HepG2 (cell line): ENCODE data around the gene COX6A2. TPM values are rescaled to one million over a fixed set of nuclear protein-coding genes. Genes with fewer than 3 reads are reported as not detected.

Source experiments
- ARNT2 ChIP-seq: sonication (generic); formaldehyde crosslinking; IDR thresholded peaks from 2 replicates; pipeline ENCODE4 v1.8.0; 2022; ENCODE audit warnings: mild to moderate bottlenecking, low read depth, missing genetic modification reagents, moderate library complexity
- DDIT3 ChIP-seq: sonication (generic); formaldehyde crosslinking; IDR thresholded peaks from 2 replicates; pipeline ENCODE4 v1.4.0; 2020; ENCODE audit warnings: mild to moderate bottlenecking, missing genetic modification reagents
- GPBP1L1 ChIP-seq: sonication (generic); formaldehyde crosslinking; IDR thresholded peaks from 2 replicates; pipeline ENCODE4 v1.5.0; 2020; ENCODE audit warnings: mild to moderate bottlenecking, missing genetic modification reagents
- HOMEZ ChIP-seq: IDR thresholded peaks from 2 replicates; pipeline ENCODE4 v1.6.1; 2016; ENCODE audit warnings: low read depth
- KDM5B ChIP-seq: sonication (generic); formaldehyde crosslinking; IDR thresholded peaks from 2 replicates; pipeline ENCODE4 v1.4.0; 2020; ENCODE audit warnings: missing genetic modification reagents, mild to moderate bottlenecking, borderline replicate concordance
- NCOA5 ChIP-seq: sonication (generic); formaldehyde crosslinking; IDR thresholded peaks from 2 replicates; pipeline ENCODE4 v1.4.0; 2020; ENCODE audit warnings: missing genetic modification reagents
- NKX3-1 ChIP-seq: sonication (generic); formaldehyde crosslinking; IDR thresholded peaks from 2 replicates; pipeline ENCODE4 v1.5.0; 2020; ENCODE audit warnings: missing genetic modification reagents
- PBX2 ChIP-seq: IDR thresholded peaks from 2 replicates; pipeline ENCODE4 v1.6.1; 2016; ENCODE audit warnings: control low read depth
- TBP ChIP-seq: sonication (generic); formaldehyde crosslinking; IDR thresholded peaks from 2 replicates; pipeline ENCODE4 v1.5.0; 2020; ENCODE audit warnings: missing genetic modification reagents
- ZNF430 ChIP-seq: sonication (generic); formaldehyde crosslinking; IDR thresholded peaks from 2 replicates; pipeline ENCODE4 v1.9.0; 2021; ENCODE audit warnings: mild to moderate bottlenecking, missing genetic modification reagents
- ZNF672 ChIP-seq: sonication (generic); formaldehyde crosslinking; IDR thresholded peaks from 2 replicates; pipeline ENCODE4 v1.8.1; 2022; ENCODE audit warnings: missing genetic modification reagents
- ZNF781 ChIP-seq: sonication (generic); formaldehyde crosslinking; IDR thresholded peaks from 2 replicates; pipeline ENCODE4 v1.5.1; 2020; ENCODE audit warnings: borderline replicate concordance, mild to moderate bottlenecking, missing genetic modification reagents; ENCODE audit errors: not compliant biosample characterization
- ZSCAN12 ChIP-seq: sonication (generic); formaldehyde crosslinking; IDR thresholded peaks from 2 replicates; pipeline ENCODE4 v1.9.0; 2021; ENCODE audit warnings: mild to moderate bottlenecking, missing genetic modification reagents
- polyA plus RNA-seq, 8 experiments: library from polyadenylated mRNA; depleted of rRNA in 3 of 8; stranded (reverse) in 7 of 8; unstranded in 1 of 8; fragments of >200 nt; fragmentation: Illumina TruSeq in 4 of 8; extraction: Trizol in 4 of 8; gene quantifications; 2 replicates each; pipeline versions ENCODE4 v1.2.1 to v1.2.3, GENCODE V29; 2011 to 2016; ENCODE audit warnings: low read depth in 4 of 8, missing spikeins in 1 of 8, mixed read lengths in 1 of 8; ENCODE audit not compliant: insufficient read depth in 1 of 8
- total RNA-seq, 5 experiments: library from RNA; depleted of rRNA; stranded (reverse); fragments of >200 nt; fragmentation: Illumina TruSeq; extraction: Trizol; gene quantifications; 2 replicates each; pipeline ENCODE4 v1.2.3, GENCODE V29; 2016; ENCODE audit warnings: low read depth in 1 of 5

COX6A2 gene
- total and polyA plus RNA-seq, 2 of the 13 experiments (the other 11 are each of a cell fraction or from before 2014, with no cell fraction given), result not detected

GRCh38 chr16:31440516-31441184 is 12.5 kb upstream of the COX6A2 start (continued):
- TF ChIP-seq GPBP1L1 (CRISPR knock-in tag), result no peak
- no peak for TF ChIP-seq KDM5B (CRISPR knock-in tag)
- TF ChIP-seq ZNF672, result no peak
- no peak for TF ChIP-seq ZNF781
- TF ChIP-seq HOMEZ (CRISPR knock-in tag), result no peak
- no peak for TF ChIP-seq TBP (CRISPR knock-in tag)
- TF ChIP-seq ARNT2 (CRISPR knock-in tag), result no peak
- TF ChIP-seq NKX3-1 (CRISPR knock-in tag), result no peak
- TF ChIP-seq NCOA5 (CRISPR knock-in tag), result no peak
- no peak for TF ChIP-seq ZSCAN12 (CRISPR knock-in tag)
- no peak for TF ChIP-seq DDIT3
- TF ChIP-seq PBX2 (CRISPR knock-in tag), result no peak
- no peak for TF ChIP-seq ZNF430 (CRISPR knock-in tag)
